ENCODE results near the gene RASGRF2.
"Not testable (repeated sequence)": the region's sequence is repeated elsewhere in the genome, so short reads cannot be mapped to it uniquely, and the experiment has no call there.

RASGRF2 gene

GRCh38 chr5:81021951-81022687 lies 62.0 kb downstream of the RASGRF2 start:
- no peak for DNase-seq

DNA sequence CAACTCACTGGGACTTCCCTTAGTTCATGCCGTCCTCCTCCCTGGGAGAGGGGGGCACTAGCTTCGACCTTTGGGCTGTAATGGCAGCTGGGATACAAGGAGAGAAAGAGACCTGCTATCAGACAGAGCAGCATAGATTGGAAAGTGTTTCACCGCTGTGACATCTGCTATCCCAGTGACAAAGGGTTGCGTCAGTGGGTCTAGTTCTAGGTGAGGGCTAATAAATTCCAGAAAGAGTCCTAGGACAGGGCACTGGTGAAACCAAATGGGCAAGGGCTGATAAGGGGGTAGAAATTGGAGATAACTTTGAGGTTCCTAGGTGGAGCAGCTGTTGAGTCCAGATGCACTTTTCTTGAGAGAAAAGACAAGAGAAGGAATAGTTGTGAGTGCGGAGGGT lies 62.5 kb downstream of the RASGRF2 start:
- DNase-seq: no peak

DNA sequence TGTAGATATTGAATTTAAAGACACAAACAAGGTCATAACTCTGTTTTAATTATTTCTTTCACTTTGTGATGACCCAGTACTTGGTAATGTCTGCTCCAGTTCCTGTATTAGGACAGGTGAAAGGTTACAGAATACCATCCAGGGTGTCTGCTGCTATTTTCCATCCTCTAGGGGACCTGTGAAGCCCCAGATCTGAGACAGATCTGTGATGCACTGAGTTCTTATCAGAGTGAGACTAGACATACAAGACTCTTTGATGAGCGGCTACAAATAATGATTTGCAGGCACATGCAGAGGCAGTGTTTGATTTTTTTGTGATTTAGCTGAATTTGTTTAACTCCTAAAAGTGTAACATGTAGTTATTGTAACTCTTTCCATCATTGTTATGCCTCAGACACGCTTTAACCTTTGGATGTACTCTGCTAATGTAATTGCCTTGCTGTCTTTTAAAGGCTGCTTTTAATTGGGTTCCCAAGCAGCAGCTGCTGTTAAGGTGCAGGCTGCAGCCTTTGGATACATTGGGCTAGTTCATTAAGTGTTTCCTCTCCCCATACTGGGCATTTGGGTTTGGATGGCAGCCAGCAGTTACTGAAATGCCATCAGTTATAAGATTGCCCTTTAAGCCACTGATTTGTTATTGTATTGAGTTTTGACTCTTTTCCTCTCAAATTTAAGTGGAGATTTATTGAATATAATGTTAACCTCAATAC lies 63.3 kb downstream of the RASGRF2 start:
- no peak for DNase-seq

DNA sequence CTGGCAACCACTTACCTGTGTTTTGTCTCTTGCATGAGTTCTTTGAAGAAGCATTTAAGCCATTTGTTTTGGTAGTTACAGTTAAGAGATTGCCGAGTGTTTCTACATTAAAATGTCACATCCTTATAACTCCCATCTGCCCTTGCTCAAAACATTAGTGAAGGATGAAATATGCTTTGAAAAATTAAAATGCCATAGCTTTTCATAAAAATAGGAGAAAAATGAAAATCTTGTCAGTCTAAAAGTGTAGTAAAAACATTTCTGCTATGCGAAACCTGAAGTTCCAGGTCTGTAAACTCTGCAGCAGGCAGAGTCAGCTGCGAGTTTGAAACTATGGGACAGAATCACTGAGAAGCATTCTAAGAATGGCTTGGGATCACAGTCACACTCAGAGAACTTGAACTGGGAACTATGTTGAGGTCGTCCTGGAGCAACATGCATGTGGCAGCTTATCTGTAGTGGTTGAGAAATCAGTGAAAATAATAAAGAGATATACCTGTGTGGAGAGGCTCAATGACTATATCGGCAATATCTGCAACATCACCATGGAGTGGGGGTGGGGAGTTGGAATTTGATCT lies 67.4 kb downstream of the RASGRF2 start:
- DNase-seq: no peak

DNA sequence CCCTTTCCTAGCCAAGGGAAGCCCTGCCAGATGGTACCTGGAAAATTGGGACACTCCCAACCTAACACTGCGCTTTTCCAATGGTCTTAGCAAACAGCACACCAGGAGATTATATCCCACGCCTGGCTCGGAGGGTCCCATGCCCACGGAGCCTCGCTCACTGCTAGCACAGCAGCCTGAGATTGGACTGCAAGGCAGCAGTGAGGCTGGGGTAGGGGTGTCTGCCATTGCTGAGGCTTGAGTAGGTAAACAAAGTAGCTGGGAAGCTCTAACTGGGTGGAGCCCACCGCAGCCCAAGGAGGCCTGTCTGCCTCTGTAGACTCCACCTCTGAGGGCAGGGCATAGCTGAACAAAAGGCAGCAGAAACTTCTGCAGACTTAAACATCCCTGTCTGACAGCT lies 68.7 kb downstream of the RASGRF2 start:
- not testable (repeated sequence) for DNase-seq

DNA sequence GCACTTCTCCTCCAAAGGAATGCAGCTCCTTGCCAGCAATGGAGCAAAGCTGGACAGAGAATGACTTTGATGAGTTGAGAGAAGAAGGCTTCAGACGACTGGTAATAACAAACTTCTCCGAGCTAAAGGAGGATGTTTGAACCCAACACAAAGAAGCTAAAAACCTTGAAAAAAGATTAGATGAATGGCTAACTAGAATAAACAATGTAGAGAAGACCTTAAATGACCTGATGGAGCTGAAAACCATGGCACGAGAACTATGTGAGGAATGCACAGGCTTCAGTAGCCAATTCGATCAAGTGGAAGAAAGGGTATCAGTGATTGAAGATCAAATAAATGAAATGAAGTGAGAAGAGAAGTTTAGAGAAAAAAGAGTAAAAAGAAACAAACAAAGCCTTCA lies 69.6 kb downstream of the RASGRF2 start:
- DNase-seq: not testable (repeated sequence)

GRCh38 chr5:81030236-81031034 lies 70.3 kb downstream of the RASGRF2 start:
- not testable (repeated sequence) for DNase-seq

- DNase-seq: no peak
Observed at GRCh38 chr5:81035522-81035921, 75.4 kb downstream of the RASGRF2 start.

GRCh38 chr5:81038495-81038894 lies 78.3 kb downstream of the RASGRF2 start:
- no peak for DNase-seq

- DNase-seq: no peak
Observed at GRCh38 chr5:81044868-81045267, 84.7 kb downstream of the RASGRF2 start.

- no peak for DNase-seq
Observed at GRCh38 chr5:81045389-81045807, 85.2 kb downstream of the RASGRF2 start.

- DNase-seq: no peak
Observed at GRCh38 chr5:81046041-81046440, 85.9 kb downstream of the RASGRF2 start.

GRCh38 chr5:81052325-81052724 lies 92.2 kb downstream of the RASGRF2 start:
- no peak for DNase-seq

DNA sequence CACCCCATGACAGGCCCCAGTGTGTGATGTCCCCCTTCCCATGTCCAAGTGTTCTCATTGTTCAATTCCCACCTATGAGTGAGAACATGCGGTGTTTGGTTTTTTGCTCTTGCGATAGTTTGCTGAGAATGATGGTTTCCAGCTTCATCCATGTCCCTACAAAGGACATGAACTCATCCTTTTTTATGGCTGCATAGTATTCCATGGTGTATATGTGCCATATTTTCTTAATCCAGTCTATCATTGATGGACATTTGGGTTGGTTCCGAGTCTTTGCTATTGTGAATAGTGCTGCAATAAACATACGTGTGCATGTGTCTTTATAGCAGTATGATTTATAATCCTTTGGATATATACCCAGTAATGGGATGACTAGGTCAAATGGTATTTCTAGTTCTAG lies 93.1 kb downstream of the RASGRF2 start:
- DNase-seq: not testable (repeated sequence)

DNA sequence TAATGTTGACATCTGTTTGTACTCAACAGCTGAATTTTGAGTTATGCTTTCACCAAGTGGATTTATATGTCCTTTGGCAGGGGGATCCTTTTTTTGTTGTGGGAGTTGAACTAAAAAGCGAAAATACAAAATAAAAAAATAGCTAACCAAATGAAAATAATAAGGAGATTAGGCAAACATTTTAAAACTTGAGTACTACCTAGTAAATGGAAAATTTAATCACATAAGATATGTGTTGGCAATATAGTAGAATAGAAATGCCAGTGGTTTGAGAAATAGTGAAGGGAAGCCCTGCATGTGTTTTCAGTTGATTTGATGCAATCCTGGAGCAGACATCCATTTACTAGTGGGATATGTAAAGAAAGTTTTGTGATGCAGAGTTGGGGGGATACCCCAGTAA lies 98.0 kb downstream of the RASGRF2 start:
- no peak for DNase-seq

- no peak for DNase-seq
Observed at GRCh38 chr5:81065492-81065891, 105.3 kb downstream of the RASGRF2 start.

GRCh38 chr5:81066102-81066501 lies 105.9 kb downstream of the RASGRF2 start:
- no peak for DNase-seq

- no peak for DNase-seq
Observed at GRCh38 chr5:81067406-81067805, 107.2 kb downstream of the RASGRF2 start.

DNA sequence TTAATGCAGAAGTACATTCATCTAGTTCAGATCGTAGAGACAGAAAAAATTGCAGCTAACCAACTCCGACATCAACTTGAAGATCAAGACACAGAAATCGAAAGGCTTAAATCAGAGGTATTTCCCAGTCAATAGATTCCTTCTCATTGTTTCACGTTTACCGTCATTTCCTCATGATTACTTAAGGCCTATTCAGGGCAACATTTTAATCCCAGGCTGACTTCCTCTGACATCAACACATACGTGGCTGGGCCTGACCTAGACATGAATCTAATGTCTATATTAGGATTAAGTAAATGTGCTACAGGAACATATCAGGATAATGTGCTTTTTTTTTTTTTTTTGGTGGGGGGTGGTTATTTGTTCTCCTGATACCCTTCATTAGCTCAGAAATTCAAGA lies 107.9 kb downstream of the RASGRF2 start:
- DNase-seq: no peak

- no peak for DNase-seq
Observed at GRCh38 chr5:81068635-81069034, 108.5 kb downstream of the RASGRF2 start.

DNA sequence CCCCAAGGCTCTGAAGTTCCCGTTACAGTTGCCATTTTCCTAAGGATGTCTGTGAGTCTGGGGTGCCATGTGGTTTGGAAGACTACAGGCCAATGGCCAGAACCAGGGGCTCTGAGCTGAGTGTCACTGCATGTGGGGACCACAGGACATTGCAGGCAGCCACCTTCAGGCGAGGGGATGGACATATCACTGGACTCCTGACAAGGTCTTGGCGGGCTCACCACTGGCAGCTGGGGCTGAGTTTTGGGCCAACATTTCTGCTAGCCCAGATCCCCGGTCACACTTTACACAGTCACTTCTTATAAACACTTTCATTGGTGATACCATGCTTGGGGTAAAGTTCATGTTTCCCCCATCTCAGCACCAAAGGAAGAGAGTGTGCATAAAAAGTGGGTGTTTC lies 109.8 kb downstream of the RASGRF2 start:
- no peak for DNase-seq

DNA sequence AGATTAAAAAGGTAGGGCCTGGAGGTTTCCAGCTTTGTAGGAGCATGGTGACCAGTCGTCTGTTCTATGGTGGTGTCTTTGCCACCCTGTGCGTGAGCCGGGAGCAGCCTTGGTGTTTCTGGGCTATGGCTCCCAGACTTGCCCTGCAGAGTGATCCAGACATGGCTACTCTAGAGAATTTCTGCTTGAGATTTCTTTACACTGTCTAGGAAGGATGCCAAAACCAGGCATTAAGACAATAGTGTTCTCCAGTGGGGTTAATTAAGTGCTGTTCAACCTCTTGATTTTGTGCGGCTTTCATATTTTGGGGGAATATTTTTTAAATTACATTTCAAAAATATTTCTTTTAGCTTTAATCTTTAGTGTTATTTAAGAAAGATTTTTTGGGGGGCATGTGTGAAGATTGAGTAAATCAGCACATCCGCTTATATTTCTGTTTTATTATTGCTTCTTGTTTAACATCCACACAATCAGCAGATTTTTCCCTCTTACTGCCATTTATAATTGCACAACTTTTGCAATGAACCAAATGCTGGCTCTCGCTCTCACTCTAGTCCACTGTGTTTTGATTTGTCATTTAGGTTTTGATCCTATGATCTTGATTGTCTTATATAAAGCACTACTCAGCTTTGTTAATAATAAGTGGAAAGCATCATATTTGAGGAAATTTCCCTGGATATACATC lies 110.5 kb downstream of the RASGRF2 start:
- DNase-seq: no peak

DNA sequence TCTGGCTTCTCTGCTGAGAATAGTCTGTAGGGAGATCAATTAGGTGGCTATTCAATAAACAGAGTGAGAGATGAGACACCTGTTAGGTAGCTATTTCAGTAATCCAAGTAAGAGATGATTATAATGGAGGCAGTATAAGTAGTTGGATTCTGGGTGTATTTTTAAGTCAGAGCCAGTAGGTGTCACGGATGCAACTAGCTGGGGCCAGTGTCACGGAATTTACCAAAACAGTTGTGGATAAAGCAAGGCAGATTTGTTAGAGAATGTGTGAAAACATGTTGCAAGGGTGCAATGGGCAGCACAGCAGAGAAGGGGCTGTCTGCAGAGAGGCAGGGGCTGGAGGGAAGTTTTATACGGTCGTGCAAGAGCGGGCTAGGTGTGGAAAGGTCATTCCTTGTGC lies 114.9 kb downstream of the RASGRF2 start:
- no peak for DNase-seq
